ENCODE results near the gene PTGR3.

Gene PTGR3, protein sequence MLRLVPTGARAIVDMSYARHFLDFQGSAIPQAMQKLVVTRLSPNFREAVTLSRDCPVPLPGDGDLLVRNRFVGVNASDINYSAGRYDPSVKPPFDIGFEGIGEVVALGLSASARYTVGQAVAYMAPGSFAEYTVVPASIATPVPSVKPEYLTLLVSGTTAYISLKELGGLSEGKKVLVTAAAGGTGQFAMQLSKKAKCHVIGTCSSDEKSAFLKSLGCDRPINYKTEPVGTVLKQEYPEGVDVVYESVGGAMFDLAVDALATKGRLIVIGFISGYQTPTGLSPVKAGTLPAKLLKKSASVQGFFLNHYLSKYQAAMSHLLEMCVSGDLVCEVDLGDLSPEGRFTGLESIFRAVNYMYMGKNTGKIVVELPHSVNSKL

DNA sequence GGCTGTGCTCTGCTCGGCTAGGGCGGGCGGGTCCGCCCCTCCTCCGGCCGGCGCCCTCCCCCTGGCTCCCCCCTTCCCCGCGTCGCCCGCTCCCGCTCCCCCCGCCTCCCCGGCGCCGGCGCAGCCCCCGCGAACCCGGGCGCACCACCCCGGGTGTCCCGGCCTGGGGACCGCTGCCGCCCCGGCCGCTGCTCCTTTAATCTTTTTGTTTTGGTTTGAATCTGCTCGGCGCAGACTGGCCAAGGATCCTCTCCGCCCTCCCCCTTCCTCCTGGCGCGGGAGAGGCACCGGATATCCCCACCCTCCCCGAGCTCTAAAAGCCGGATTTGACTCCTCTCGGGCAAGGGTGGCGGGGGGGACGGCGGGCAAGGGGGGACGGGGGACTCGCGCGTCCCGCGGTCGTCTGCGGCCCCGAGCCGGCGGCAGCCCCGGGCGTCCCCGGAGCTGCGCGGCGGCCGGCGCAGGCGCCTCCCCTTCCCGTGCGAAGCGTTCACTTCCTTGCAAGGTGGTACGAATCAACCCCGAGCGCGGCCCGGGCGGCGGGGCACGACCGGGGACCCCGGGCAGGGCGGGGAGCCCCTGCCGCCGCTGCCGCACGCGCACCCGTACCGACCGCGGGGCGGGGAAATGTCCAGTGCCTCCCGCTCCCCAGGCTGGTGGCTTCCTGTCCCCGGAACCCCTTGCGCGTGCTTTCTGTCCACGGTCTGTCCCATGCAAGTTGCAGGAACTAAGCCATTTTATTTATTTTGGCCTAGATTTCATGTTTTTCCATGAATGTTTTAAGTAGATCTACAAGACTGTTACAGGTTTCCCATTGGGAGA lies at the start of gene PTGR3:
Gene PTGR3, minus strand, starts transcription at position 11 of the 822 bp plus-strand sequence. CDS start 81 bp downstream, outside the sequence.
- peak within 1 kb of the TSS; percentile 78 for H3K4me3 ChIP-seq (ENCODE audit: low read depth, low read length)
- peak; percentile 94 for DNase-seq (ENCODE audit: low read depth)
- TF ChIP-seq, protein P1, sequence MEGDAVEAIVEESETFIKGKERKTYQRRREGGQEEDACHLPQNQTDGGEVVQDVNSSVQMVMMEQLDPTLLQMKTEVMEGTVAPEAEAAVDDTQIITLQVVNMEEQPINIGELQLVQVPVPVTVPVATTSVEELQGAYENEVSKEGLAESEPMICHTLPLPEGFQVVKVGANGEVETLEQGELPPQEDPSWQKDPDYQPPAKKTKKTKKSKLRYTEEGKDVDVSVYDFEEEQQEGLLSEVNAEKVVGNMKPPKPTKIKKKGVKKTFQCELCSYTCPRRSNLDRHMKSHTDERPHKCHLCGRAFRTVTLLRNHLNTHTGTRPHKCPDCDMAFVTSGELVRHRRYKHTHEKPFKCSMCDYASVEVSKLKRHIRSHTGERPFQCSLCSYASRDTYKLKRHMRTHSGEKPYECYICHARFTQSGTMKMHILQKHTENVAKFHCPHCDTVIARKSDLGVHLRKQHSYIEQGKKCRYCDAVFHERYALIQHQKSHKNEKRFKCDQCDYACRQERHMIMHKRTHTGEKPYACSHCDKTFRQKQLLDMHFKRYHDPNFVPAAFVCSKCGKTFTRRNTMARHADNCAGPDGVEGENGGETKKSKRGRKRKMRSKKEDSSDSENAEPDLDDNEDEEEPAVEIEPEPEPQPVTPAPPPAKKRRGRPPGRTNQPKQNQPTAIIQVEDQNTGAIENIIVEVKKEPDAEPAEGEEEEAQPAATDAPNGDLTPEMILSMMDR (IDR thresholded peaks at IDR 0.05; ENCODE audit: low read depth, low read length), result no peak
- TF ChIP-seq MYC (IDR thresholded peaks at IDR 0.05; ENCODE audit: low read depth, low read length) (0 out of 2 replicates have a peak, but pooled peaks have one; percentile 15), POLR2A (IDR thresholded peaks at IDR 0.05; ENCODE audit: extremely low read depth, insufficient read length) (peak; percentile 20)

DNA sequence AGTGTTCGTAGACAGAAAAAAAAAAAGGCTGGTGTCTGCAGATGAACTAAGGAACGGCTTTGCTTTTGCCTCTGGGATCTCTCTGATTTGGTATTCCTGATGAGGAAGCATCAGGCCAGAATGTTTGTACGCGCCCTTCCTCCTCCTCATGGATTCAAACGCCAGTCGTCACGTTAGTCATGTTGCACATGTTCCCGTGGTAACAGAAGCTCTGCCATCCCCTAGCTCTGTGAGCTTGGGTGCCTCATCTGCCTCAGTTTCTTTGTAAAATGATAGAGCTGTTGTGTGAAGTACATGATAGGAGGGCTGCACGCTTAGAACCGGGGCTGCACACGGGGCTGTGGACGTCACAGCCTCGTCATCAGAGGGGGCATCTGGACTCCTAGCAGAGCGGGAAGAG lies 48.7 kb upstream of the PTGR3 start:
- TF ChIP-seq, protein P2, sequence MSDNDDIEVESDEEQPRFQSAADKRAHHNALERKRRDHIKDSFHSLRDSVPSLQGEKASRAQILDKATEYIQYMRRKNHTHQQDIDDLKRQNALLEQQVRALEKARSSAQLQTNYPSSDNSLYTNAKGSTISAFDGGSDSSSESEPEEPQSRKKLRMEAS (IDR thresholded peaks at IDR 0.05; ENCODE audit: low read depth, low read length), result no peak
- no peak for TF ChIP-seq MYC (IDR thresholded peaks at IDR 0.05; ENCODE audit: low read depth, low read length)
- TF ChIP-seq POLR2A (IDR thresholded peaks at IDR 0.05; ENCODE audit: extremely low read depth, insufficient read length), result no peak
- TF ChIP-seq, protein P1 (IDR thresholded peaks at IDR 0.05; ENCODE audit: low read depth, low read length), result no peak
- DNase-seq (ENCODE audit: low read depth), result no peak
- H3K4me3 ChIP-seq (ENCODE audit: low read depth, low read length), result no peak overlapping the region

DNA sequence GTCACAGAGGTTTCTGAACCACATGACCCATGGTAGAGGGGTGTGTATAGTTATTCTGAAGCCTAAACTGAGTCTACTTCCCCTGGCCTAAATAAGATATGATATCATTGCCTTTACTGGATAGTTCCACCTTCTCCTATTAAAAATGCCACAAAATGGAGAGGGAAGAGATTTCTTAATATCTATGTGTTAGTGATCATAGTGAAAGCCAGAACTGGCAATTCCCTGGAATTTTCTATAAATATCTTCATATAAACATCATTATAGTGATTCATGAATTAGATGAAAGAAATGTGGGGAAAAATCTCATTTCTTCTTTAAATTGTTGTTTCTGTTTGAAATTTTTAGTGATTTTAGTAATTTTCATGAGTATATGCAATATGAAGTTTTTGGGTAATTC lies 47.4 kb upstream of the PTGR3 start:
- no peak overlapping the region for H3K4me3 ChIP-seq (ENCODE audit: low read depth, low read length)
- TF ChIP-seq POLR2A (IDR thresholded peaks at IDR 0.05; ENCODE audit: extremely low read depth, insufficient read length) (no peak), MYC (IDR thresholded peaks at IDR 0.05; ENCODE audit: low read depth, low read length) (no peak)
- TF ChIP-seq, protein P2 (IDR thresholded peaks at IDR 0.05; ENCODE audit: low read depth, low read length), result no peak
- TF ChIP-seq, protein P1 (IDR thresholded peaks at IDR 0.05; ENCODE audit: low read depth, low read length), result no peak
- no peak for DNase-seq (ENCODE audit: low read depth)

DNA sequence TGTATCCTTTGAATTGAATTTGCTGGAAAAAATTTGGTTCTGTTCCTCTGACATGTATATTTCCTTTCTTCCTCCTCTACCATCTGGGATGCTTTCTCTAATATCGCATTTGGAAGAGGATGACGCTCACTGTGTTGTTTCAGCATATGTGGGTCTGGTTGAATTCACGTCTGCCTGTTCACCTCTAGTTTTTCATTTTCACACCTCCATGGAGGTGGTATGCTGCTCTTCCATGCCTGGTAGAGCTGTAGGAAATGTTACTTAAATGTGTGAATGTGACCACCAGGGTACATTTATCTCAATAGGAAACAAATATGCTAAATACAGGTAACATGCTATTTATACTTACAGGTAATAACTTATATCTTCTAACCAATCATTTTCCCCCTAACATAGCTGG lies 46.2 kb upstream of the PTGR3 start:
- no peak for DNase-seq (ENCODE audit: low read depth)
- H3K4me3 ChIP-seq (ENCODE audit: low read depth, low read length), result no peak overlapping the region
- TF ChIP-seq POLR2A (IDR thresholded peaks at IDR 0.05; ENCODE audit: extremely low read depth, insufficient read length) (no peak), MYC (IDR thresholded peaks at IDR 0.05; ENCODE audit: low read depth, low read length) (no peak)
- TF ChIP-seq, protein P2 (IDR thresholded peaks at IDR 0.05; ENCODE audit: low read depth, low read length), result no peak
- TF ChIP-seq, protein P1 (IDR thresholded peaks at IDR 0.05; ENCODE audit: low read depth, low read length), result no peak

DNA sequence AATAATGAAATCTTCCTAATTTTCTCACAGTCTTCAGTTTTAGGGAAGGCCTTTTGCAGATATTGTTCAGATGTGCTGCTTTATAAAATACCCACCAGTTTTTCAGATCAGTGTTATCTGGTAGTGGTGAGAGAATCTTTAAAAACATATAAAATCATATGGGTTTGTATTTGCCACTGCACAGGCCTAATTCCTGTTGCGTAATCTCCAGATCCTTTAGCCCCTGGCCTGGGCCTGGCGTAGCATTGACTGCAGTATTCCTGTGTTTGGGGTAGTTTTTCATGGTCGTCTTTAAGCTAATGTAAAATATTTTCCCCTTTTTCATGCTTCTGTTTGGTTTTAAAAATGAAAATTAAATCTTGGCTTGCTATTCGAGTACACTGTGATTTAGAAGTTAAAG lies 44.8 kb upstream of the PTGR3 start:
- TF ChIP-seq MYC (IDR thresholded peaks at IDR 0.05; ENCODE audit: low read depth, low read length) (no peak), POLR2A (IDR thresholded peaks at IDR 0.05; ENCODE audit: extremely low read depth, insufficient read length) (no peak)
- TF ChIP-seq, protein P2 (IDR thresholded peaks at IDR 0.05; ENCODE audit: low read depth, low read length), result no peak
- TF ChIP-seq, protein P1 (IDR thresholded peaks at IDR 0.05; ENCODE audit: low read depth, low read length), result no peak
- peak; percentile 39 for DNase-seq (ENCODE audit: low read depth)
- no peak overlapping the region for H3K4me3 ChIP-seq (ENCODE audit: low read depth, low read length)
